Choroid plexus epithelial cell (primary cell): ENCODE data around the gene SMG6.
A peak's percentile ranks its signal among the peaks of the same experiment; 100 is the strongest.

Experiments used
- DNase-seq: peaks from one replicate; pipeline ENCODE4 v3.0.0-alpha.2; 2010; ENCODE audit warnings: low read depth
- H3K4me3 ChIP-seq: 2 replicates; pipeline ENCODE4 v1.5.1; 2011; ENCODE audit warnings: low read depth, mild to moderate bottlenecking, control low read depth, low read length, moderate library complexity
- TF ChIP-seq, protein P1 (sequence below): conservative IDR thresholded peaks from 2 replicates; pipeline ENCODE4 v1.5.1; 2011; ENCODE audit warnings: low read depth, mild to moderate bottlenecking, control low read depth, inconsistent platforms, low read length, moderate library complexity

SMG6 gene

DNA sequence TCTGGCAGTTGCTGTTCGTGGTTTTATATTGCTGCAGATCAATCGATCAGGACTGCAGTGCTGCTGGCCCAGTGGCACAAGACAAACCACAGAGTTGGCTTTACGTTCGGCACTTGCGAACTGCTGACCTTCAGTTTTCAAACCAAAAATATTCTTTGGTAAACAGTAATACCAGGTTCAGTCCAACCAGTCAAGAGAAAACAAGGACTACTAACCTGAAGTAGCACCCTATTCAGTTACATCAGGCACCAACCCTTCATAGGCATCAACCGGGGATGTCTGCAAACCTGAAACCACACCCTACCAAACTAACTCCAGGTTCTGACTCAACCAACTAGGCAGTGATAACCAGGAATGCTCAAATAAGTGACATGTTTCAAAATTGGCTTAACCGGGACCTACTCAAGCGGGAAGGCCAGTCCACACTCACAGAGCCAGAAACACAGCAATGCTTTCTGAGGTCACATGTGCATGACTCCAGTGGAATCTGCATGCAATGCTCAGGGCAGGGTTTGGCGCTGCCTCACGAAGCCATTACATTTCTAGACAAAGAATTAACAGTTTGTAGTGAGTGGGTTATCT, 91.1 kb downstream of the SMG6 start:
- TF ChIP-seq, protein P1, sequence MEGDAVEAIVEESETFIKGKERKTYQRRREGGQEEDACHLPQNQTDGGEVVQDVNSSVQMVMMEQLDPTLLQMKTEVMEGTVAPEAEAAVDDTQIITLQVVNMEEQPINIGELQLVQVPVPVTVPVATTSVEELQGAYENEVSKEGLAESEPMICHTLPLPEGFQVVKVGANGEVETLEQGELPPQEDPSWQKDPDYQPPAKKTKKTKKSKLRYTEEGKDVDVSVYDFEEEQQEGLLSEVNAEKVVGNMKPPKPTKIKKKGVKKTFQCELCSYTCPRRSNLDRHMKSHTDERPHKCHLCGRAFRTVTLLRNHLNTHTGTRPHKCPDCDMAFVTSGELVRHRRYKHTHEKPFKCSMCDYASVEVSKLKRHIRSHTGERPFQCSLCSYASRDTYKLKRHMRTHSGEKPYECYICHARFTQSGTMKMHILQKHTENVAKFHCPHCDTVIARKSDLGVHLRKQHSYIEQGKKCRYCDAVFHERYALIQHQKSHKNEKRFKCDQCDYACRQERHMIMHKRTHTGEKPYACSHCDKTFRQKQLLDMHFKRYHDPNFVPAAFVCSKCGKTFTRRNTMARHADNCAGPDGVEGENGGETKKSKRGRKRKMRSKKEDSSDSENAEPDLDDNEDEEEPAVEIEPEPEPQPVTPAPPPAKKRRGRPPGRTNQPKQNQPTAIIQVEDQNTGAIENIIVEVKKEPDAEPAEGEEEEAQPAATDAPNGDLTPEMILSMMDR: no peak
- peak; percentile 90 for DNase-seq
- H3K4me3 ChIP-seq: peak overlapping the region; percentile 34

DNA sequence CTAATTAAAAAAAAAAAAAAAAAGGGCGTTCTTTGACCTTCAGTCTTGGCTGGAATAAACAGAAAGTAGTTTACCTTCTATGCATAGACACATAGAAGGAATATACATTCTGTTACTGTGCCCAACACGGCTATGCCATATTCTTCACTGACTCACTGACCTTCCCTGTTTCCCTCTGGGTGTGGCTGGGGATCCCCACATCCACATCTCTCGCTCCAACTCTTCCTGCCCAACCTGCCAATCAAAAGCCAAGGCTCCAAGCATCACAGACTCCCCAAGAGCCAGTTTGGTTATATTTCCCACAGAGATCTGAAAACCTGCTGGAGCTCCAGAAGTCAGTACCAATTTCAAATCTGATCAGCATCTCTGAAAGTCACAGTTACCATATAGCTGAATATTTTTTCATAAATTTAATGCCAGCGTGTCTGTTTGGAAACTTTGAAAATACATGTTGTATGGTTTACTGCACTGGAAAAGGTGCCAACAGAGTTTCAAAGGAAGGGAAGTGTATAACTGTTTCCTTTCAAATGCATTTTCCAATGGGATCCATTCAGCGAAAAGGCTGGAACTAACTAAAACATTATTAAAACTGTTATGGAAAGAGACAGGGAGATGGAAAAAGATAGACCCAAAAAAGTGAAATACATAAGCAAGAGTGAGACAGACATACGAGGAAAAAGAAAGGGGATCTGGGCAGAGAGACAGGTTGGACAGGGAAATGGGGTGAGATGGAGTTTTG, 91.8 kb downstream of the SMG6 start:
- DNase-seq: no peak
- TF ChIP-seq, protein P1: no peak
- H3K4me3 ChIP-seq: peak overlapping the region; percentile 34

DNA sequence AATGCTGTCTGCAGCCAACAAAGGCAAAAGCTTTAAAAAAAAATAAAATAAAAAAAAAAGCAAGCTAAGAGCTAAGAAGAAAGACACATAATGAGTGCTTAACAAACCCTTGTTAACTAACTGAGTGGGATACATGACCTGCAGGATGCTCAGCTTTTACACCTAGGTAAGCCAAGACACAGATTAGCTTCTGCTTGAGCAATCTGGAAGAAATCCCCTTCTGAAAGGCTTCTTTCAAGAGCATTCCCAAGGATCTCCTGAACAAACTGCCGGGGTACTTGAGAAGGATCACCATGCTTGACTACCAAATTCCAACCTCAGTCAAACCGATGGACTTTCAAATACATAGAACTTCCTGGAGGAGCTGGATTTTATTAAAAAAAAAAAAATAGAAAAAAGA, 92.9 kb downstream of the SMG6 start:
- DNase-seq: no peak
- TF ChIP-seq, protein P1: no peak
- no peak overlapping the region for H3K4me3 ChIP-seq

DNA sequence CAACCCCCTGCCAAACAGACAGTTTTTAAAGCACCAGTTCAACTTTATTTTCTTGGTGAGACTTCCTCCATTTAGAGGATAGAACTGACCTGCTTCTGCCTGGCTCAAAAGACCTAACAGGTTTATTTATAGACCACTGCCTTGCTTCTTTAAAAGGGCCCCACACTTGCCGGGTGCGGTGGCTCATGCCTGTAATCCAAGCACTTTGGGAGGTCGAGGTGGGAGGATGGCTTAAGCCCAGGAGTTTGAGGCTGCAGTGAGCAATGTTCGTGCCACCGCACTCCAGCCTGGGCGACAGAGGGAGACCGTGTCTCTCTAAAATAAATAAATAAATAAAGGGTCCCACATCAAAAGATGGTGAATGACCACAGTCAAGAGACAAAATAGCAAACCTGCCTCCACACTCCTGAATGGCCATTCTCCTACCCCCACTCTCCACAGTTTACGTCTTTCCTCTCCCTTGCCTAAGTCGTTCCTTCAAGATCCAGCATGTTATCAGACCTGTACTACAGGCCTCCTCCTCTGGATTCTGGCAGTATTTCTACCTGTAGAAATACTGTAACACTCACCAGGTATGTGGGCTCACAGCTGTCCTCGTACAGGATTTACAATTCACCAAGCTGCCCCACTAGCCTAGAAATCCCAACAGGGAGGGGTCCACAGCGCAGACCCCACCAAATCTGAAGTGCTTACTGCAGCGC, 95.6 kb downstream of the SMG6 start:
- DNase-seq: peak; percentile 31
- no peak overlapping the region for H3K4me3 ChIP-seq
- TF ChIP-seq, protein P1: no peak

DNA sequence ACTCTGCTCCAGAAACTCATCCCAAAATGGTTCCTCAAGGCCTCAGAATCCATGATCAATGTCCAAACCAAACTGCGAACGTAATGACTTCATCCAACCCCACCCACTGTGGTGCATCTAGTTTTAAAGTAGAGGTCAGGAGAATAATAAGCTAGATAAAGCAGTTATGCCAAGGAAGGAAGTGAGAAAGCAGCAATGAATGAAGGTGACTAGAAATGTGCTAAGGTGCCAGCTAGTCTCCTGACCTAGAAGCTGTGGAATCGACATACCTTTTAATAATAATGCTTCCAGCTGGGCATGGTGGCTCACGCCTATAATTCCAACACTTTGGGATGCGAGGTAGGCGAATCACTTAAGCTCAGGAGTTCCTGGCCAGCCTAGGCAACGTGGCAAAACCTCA, 99.2 kb downstream of the SMG6 start:
- DNase-seq: no peak
- H3K4me3 ChIP-seq: no peak overlapping the region
- TF ChIP-seq, protein P1: no peak

DNA sequence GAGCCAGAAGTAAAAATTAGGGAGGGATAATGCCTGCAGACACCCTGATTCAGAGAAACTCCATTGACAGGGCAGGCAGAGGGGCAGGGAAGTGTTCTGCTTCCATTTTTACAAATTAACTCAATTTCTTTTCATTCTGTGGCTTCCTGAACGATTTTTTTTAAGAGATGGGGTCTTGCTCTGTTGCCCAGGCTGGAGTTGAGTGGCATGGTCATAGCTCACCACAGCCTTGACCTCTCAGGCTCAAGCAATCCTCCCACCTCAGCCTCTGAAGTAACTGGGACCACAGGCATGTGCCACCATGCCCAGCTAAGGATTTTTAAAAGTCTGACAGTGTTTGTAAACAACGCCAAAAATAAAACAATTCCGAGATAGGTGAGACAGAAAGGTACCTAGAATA, 99.8 kb downstream of the SMG6 start:
- no peak overlapping the region for H3K4me3 ChIP-seq
- TF ChIP-seq, protein P1: no peak
- DNase-seq: no peak
